ENCODE data around the gene MACF1. TPM values are rescaled to one million over a fixed set of nuclear protein-coding genes. Genes with fewer than 3 reads are reported as not detected.

The MACF1 gene
- polyA plus RNA-seq, 1 of the 3 experiments (the other 2 are of a cell fraction): 37.6 TPM

DNA sequence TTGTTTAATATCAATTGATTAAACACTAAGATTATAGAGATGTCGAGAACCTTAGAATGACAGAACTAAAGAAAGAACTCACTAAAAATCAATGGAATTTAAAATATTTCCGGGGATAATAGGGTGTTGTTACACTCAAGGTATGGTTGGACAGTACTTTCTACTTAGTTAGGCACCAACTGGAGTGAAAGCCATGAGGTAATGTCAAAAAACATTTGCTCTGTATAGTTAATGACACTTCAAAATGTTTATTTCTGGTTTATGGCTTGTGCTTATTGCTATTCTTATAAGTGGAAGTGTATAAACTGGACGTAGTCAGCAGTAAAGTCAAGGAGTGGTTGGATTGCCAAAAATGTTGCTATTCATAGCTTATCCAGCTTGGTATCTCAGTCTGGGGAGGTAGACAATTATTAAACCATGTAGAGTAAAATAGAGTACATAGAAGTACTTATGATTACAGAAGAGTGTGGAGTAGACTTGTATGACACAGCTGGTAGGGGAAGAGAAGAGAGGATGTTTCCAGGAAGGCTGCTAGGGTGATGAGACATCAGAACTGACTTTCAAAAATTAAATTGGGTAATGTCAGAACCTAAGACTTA, 230.4 kb downstream of the MACF1 start (continued):
- TF ChIP-seq SIN3A (IDR thresholded peaks at IDR 0.05; ENCODE audit: borderline replicate concordance, low read depth, low read length): no peak
- TF ChIP-seq, protein P1, sequence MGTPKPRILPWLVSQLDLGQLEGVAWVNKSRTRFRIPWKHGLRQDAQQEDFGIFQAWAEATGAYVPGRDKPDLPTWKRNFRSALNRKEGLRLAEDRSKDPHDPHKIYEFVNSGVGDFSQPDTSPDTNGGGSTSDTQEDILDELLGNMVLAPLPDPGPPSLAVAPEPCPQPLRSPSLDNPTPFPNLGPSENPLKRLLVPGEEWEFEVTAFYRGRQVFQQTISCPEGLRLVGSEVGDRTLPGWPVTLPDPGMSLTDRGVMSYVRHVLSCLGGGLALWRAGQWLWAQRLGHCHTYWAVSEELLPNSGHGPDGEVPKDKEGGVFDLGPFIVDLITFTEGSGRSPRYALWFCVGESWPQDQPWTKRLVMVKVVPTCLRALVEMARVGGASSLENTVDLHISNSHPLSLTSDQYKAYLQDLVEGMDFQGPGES (IDR thresholded peaks at IDR 0.05; ENCODE audit: low read depth, low read length): no peak
- TF ChIP-seq TEAD4 (IDR thresholded peaks at IDR 0.05; ENCODE audit: borderline replicate concordance, insufficient read depth): no peak
- TF ChIP-seq, protein P2, sequence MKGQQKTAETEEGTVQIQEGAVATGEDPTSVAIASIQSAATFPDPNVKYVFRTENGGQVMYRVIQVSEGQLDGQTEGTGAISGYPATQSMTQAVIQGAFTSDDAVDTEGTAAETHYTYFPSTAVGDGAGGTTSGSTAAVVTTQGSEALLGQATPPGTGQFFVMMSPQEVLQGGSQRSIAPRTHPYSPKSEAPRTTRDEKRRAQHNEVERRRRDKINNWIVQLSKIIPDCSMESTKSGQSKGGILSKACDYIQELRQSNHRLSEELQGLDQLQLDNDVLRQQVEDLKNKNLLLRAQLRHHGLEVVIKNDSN (IDR thresholded peaks at IDR 0.05; ENCODE audit: borderline replicate concordance, low read depth): no peak
- TF ChIP-seq RAD21 (IDR thresholded peaks at IDR 0.05; ENCODE audit: low read length): no peak
- TF ChIP-seq RCOR1 (IDR thresholded peaks at IDR 0.05; ENCODE audit: low read length): no peak
- TF ChIP-seq EP300 (IDR thresholded peaks at IDR 0.05; ENCODE audit: borderline replicate concordance in 1 of 2, low read depth in 1 of 2, low read length in 1 of 2): no peak
- TF ChIP-seq CHD2 (IDR thresholded peaks at IDR 0.05; ENCODE audit: low read length, partially characterized antibody): no peak
- TF ChIP-seq FOSL2 (IDR thresholded peaks at IDR 0.05; ENCODE audit: borderline replicate concordance, low read depth): no peak

DNA sequence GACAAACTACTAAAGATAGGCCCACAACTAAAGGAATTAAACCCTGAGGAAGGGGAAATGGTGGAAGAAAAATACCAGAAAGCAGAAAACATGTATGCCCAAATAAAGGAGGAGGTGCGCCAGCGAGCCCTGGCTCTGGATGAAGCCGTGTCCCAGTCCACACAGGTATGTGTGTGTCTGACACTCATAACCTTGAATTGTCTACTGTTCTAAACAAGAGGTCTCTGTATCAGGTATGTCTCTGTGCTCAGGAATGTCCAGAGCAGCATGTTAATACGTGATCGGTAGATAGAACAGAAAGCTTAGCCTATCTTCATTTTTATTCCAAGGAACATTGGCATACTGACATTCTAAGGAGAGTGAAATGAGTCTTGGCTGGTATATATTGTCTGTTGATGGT, 231.1 kb downstream of the MACF1 start:
- Histone ChIP-seq H3K27ac (ENCODE audit: low read depth in 2 of 2, low read length in 1 of 2) (no peak overlapping the region), H3K27me3 (ENCODE audit: insufficient read depth) (no peaks in the 10 kb centered on the region), H3K9me2 (no peaks in the 10 kb centered on the region), H4K20me1 (ENCODE audit: insufficient read depth) (no peaks in the 10 kb centered on the region), H3K4me1 (ENCODE audit: control insufficient read depth in 1 of 2, insufficient read depth in 2 of 2, low read depth in 1 of 2, low read length in 1 of 2) (no peaks in the 10 kb centered on the region), H3K4me3 (ENCODE audit: low read depth in 2 of 2, low read length in 1 of 2) (no peak overlapping the region), H3K9me3 (no peaks in the 10 kb centered on the region), H3K79me2 (ENCODE audit: insufficient read depth) (peaks cover 23% of the 10 kb centered on the region; the same call in 1 of the 2 replicates), H3K4me2 (no peak overlapping the region), H3K9ac (no peak overlapping the region), H2AFZ (ENCODE audit: low read depth) (no peak overlapping the region), H3F3A (replicated peaks; ENCODE audit: insufficient read depth) (peaks cover 28% of the 10 kb centered on the region), H3K36me3 (replicated peaks in 1 of 2; ENCODE audit: control insufficient read depth in 1 of 2, insufficient read depth in 2 of 2, low read length in 1 of 2) (peaks cover 79 to 91% of the 10 kb centered on the region in 2 experiments)
- CTCF ChIA-PET: interaction anchor here (0.6 kb wide), 1 partner anchor 8 kb away, joined by 3 read pairs; no protein-coding TSS in a partner anchor
- WGBS (ENCODE audit: low lambda C conversion rate): 99% methylated on average over 5 of the region's 5 CpGs
- no peak for DNase-seq
- POLR2A ChIA-PET: no interaction called here
- TF ChIP-seq ELF1 (IDR thresholded peaks at IDR 0.05): no peak
- TF ChIP-seq EZH2phosphoT487 (IDR thresholded peaks at IDR 0.05; ENCODE audit: borderline replicate concordance, low read depth): no peak
- TF ChIP-seq, protein P1 (IDR thresholded peaks at IDR 0.05; ENCODE audit: low read depth, low read length): no peak
- TF ChIP-seq ZBTB33 (IDR thresholded peaks at IDR 0.05; ENCODE audit: borderline replicate concordance, low read depth): no peak
- TF ChIP-seq, protein P2 (IDR thresholded peaks at IDR 0.05; ENCODE audit: borderline replicate concordance, low read depth): no peak
- no peak for TF ChIP-seq TCF12 (IDR thresholded peaks at IDR 0.05)
- no peak for TF ChIP-seq RXRA (IDR thresholded peaks at IDR 0.05; ENCODE audit: borderline replicate concordance, low read depth)
- TF ChIP-seq FOXM1 (IDR thresholded peaks at IDR 0.05; ENCODE audit: low read depth): no peak
- TF ChIP-seq MEF2A (IDR thresholded peaks at IDR 0.05; ENCODE audit: borderline replicate concordance, low read depth): no peak
- TF ChIP-seq MXI1 (IDR thresholded peaks at IDR 0.05; ENCODE audit: low read depth, low read length): no peak
- no peak for TF ChIP-seq RAD21 (IDR thresholded peaks at IDR 0.05; ENCODE audit: low read length)
- TF ChIP-seq NRF1 (IDR thresholded peaks at IDR 0.05; ENCODE audit: low read depth, low read length): no peak
- TF ChIP-seq RCOR1 (IDR thresholded peaks at IDR 0.05; ENCODE audit: low read length): no peak
- no peak for TF ChIP-seq GATA2 (CRISPR knock-in tag; IDR thresholded peaks at IDR 0.05)
- TF ChIP-seq, protein P3, sequence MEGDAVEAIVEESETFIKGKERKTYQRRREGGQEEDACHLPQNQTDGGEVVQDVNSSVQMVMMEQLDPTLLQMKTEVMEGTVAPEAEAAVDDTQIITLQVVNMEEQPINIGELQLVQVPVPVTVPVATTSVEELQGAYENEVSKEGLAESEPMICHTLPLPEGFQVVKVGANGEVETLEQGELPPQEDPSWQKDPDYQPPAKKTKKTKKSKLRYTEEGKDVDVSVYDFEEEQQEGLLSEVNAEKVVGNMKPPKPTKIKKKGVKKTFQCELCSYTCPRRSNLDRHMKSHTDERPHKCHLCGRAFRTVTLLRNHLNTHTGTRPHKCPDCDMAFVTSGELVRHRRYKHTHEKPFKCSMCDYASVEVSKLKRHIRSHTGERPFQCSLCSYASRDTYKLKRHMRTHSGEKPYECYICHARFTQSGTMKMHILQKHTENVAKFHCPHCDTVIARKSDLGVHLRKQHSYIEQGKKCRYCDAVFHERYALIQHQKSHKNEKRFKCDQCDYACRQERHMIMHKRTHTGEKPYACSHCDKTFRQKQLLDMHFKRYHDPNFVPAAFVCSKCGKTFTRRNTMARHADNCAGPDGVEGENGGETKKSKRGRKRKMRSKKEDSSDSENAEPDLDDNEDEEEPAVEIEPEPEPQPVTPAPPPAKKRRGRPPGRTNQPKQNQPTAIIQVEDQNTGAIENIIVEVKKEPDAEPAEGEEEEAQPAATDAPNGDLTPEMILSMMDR (IDR thresholded peaks at IDR 0.05): no peak
- no peak for TF ChIP-seq TEAD4 (IDR thresholded peaks at IDR 0.05; ENCODE audit: borderline replicate concordance, insufficient read depth)
- TF ChIP-seq RFX5 (IDR thresholded peaks at IDR 0.05; ENCODE audit: low read length): no peak

All from SK-N-SH (cell line).